Prostate gland (tissue), 2 donors: ENCODE results near the gene IP6K2.
"Not testable (repeated sequence)": the region's sequence is repeated elsewhere in the genome, so short reads cannot be mapped to it uniquely, and the experiment has no call there.

Experiments used
- POLR2A ChIP-seq: fragments of 450-650 bp; IDR thresholded peaks from one replicate; pipeline ENCODE4 v1.6.1; 2016; ENCODE audit warnings: antibody characterized with exemption, mild to moderate bottlenecking
- TF ChIP-seq, protein P1 (sequence below), 4 experiments: fragments of 200-600 bp in 2 of 4; fragments of 450-650 bp in 2 of 4; sonication (generic) in 2 of 4; IDR thresholded peaks; 1 replicate in 3 of 4; 2 replicates in 1 of 4; pipeline ENCODE4 v1.5.1; 2016 to 2019; ENCODE audit warnings: antibody characterized with exemption in 4 of 4, mild to moderate bottlenecking in 2 of 4, moderate library complexity in 2 of 4

GRCh38 chr3:48725185-48725855, 8.3 kb upstream of the IP6K2 start:
- TF ChIP-seq POLR2A: not testable (repeated sequence)
- TF ChIP-seq, protein P1, sequence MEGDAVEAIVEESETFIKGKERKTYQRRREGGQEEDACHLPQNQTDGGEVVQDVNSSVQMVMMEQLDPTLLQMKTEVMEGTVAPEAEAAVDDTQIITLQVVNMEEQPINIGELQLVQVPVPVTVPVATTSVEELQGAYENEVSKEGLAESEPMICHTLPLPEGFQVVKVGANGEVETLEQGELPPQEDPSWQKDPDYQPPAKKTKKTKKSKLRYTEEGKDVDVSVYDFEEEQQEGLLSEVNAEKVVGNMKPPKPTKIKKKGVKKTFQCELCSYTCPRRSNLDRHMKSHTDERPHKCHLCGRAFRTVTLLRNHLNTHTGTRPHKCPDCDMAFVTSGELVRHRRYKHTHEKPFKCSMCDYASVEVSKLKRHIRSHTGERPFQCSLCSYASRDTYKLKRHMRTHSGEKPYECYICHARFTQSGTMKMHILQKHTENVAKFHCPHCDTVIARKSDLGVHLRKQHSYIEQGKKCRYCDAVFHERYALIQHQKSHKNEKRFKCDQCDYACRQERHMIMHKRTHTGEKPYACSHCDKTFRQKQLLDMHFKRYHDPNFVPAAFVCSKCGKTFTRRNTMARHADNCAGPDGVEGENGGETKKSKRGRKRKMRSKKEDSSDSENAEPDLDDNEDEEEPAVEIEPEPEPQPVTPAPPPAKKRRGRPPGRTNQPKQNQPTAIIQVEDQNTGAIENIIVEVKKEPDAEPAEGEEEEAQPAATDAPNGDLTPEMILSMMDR (IDR thresholded peaks at IDR 0.05): not testable (repeated sequence)
